IMR-90 (cell line): ENCODE data around the gene TNKS1BP1. TPM values are rescaled to one million over a fixed set of nuclear protein-coding genes. Genes with fewer than 3 reads are reported as not detected.

Source experiments
- ATAC-seq: fragments of 200-7000 bp; cut with Tn5 transposase; 2 replicates; pipeline ENCODE4 v1.9.1; 2020; ENCODE audit warnings: low read depth, mild to moderate bottlenecking, moderate library complexity
- BruUV-seq: library from RNA; stranded (reverse); fragments of 400-500 nt; replicated peaks from 2 replicates; lab custom pipeline; 2021; lab: Mats Ljungman, UMichigan
- CTCF ChIA-PET: fragments of 300-600 bp; formaldehyde crosslinking; extraction: SDS; loops from one replicate; lab custom pipeline; 2021; ENCODE audit warnings: antibody characterized with exemption; lab: Yijun Ruan, JAX
- POLR2A ChIA-PET: fragments of 300-600 bp; sonication (Branson Sonifier 250); formaldehyde crosslinking; loops from one replicate; lab custom pipeline; 2022; ENCODE audit warnings: antibody characterized with exemption; ENCODE audit not compliant: unreplicated experiment; lab: Charles Lee
- DNase-seq: peaks from one replicate; pipeline ENCODE4 v3.0.0; 2013
- H2AFZ ChIP-seq: replicated peaks from 2 replicates; pipeline ENCODE3; 2013; ENCODE audit warnings: low read length, mild to moderate bottlenecking; ENCODE audit not compliant: poor library complexity
- H2AK5ac ChIP-seq: 2 replicates; pipeline ENCODE4 v1.6.1; 2013; ENCODE audit warnings: low read depth, low read length, inconsistent platforms
- H2AK9ac ChIP-seq: replicated peaks from 2 replicates; pipeline ENCODE3; 2013; ENCODE audit warnings: mild to moderate bottlenecking, low read depth, low read length, moderate library complexity; ENCODE audit not compliant: poor library complexity
- H2BK120ac ChIP-seq: 2 replicates; pipeline ENCODE4 v1.6.1; 2013; ENCODE audit warnings: low read depth, low read length, inconsistent platforms
- H2BK15ac ChIP-seq: 3 replicates; pipeline ENCODE4 v1.6.1; 2013; ENCODE audit warnings: low read depth, low read length, inconsistent platforms
- H2BK20ac ChIP-seq: 2 replicates; pipeline ENCODE4 v1.6.1; 2013; ENCODE audit warnings: low read depth, mild to moderate bottlenecking, inconsistent platforms, low read length, moderate library complexity
- H2BK5ac ChIP-seq: 2 replicates; pipeline ENCODE4 v1.6.1; 2013; ENCODE audit warnings: mild to moderate bottlenecking, low read depth, low read length, inconsistent platforms; ENCODE audit not compliant: poor library complexity, severe bottlenecking
- H3K14ac ChIP-seq: replicated peaks from 2 replicates; pipeline ENCODE4 v1.6.1; 2013; ENCODE audit warnings: low read depth, low read length, inconsistent platforms
- H3K18ac ChIP-seq: 2 replicates; pipeline ENCODE4 v1.6.1; 2013; ENCODE audit warnings: low read depth, low read length, control low read depth
- H3K23ac ChIP-seq: 2 replicates; pipeline ENCODE4 v1.6.1; 2013; ENCODE audit warnings: low read depth, low read length, inconsistent platforms
- H3K27ac ChIP-seq: 2 replicates; pipeline ENCODE4 v1.5.1; 2013; ENCODE audit warnings: mild to moderate bottlenecking, control low read depth, low read length; ENCODE audit not compliant: insufficient read depth
- H3K27me3 ChIP-seq: 2 replicates; pipeline ENCODE4 v1.6.1; 2013; ENCODE audit warnings: low read length; ENCODE audit not compliant: control insufficient read depth, insufficient read depth
- H3K36me3 ChIP-seq: 2 replicates; pipeline ENCODE4 v1.6.1; 2013; ENCODE audit warnings: low read length, mixed read lengths; ENCODE audit not compliant: control insufficient read depth, insufficient read depth
- H3K4ac ChIP-seq: 2 replicates; pipeline ENCODE4 v1.6.1; 2013; ENCODE audit warnings: low read depth, low read length, inconsistent platforms
- H3K4me1 ChIP-seq: 2 replicates; pipeline ENCODE4 v1.6.1; 2013; ENCODE audit warnings: low read length, mixed read lengths; ENCODE audit not compliant: control insufficient read depth, insufficient read depth
- H3K4me2 ChIP-seq: 2 replicates; pipeline ENCODE4 v1.6.1; 2013; ENCODE audit warnings: low read depth, mild to moderate bottlenecking, control low read depth, low read length, moderate library complexity
- H3K4me3 ChIP-seq: 2 replicates; pipeline ENCODE4 v1.5.1; 2013; ENCODE audit warnings: low read depth, mild to moderate bottlenecking, control low read depth, low read length, moderate library complexity; ENCODE audit not compliant: insufficient read depth
- H3K56ac ChIP-seq: 2 replicates; pipeline ENCODE4 v1.6.1; 2013; ENCODE audit warnings: low read length, inconsistent platforms; ENCODE audit not compliant: insufficient read depth; ENCODE audit errors: extremely low read depth
- H3K79me1 ChIP-seq, 2 experiments: 2 replicates each; pipeline ENCODE4 v1.6.1; 2013; ENCODE audit warnings: low read length in 2 of 2, inconsistent platforms in 1 of 2, low read depth in 1 of 2
- H3K9ac ChIP-seq: 2 replicates; pipeline ENCODE4 v1.6.1; 2013; ENCODE audit warnings: low read depth, low read length, control low read depth
- H3K9me1 ChIP-seq: 2 replicates; pipeline ENCODE4 v1.6.1; 2013; ENCODE audit warnings: low read length, inconsistent platforms; ENCODE audit not compliant: insufficient read depth
- H3K9me3 ChIP-seq: 2 replicates; pipeline ENCODE4 v1.6.1; 2013; ENCODE audit warnings: low read length; ENCODE audit not compliant: control insufficient read depth, insufficient read depth
- H4K20me1 ChIP-seq: 2 replicates; pipeline ENCODE4 v1.6.1; 2013; ENCODE audit warnings: low read length, inconsistent platforms; ENCODE audit not compliant: insufficient read depth
- H4K5ac ChIP-seq: 2 replicates; pipeline ENCODE4 v1.6.1; 2013; ENCODE audit warnings: mild to moderate bottlenecking, low read depth, low read length, control low read depth
- H4K8ac ChIP-seq, 2 experiments: 2 replicates each; pipeline ENCODE4 v1.6.1; 2013; ENCODE audit warnings: low read depth in 2 of 2, low read length in 2 of 2, control low read depth in 1 of 2, inconsistent platforms in 1 of 2
- H4K91ac ChIP-seq: 2 replicates; pipeline ENCODE4 v1.6.1; 2013; ENCODE audit warnings: low read depth, low read length, inconsistent platforms; ENCODE audit not compliant: insufficient read depth
- BHLHE40 ChIP-seq: fragments of 150-350 bp; IDR thresholded peaks from 2 replicates; pipeline ENCODE4 v1.6.1; 2016; ENCODE audit warnings: mild to moderate bottlenecking, low read depth, low read length
- CEBPB ChIP-seq: IDR thresholded peaks from 2 replicates; pipeline ENCODE4 v1.6.1; 2012; ENCODE audit warnings: low read depth, low read length, improper control_type of control experiment
- CHD1 ChIP-seq: IDR thresholded peaks from 2 replicates; pipeline ENCODE4 v1.6.1; 2012; ENCODE audit warnings: low read depth, low read length, improper control_type of control experiment
- MAZ ChIP-seq: IDR thresholded peaks from 2 replicates; pipeline ENCODE4 v1.6.1; 2012; ENCODE audit warnings: low read depth, mild to moderate bottlenecking, low read length, improper control_type of control experiment, moderate library complexity, borderline replicate concordance
- MXI1 ChIP-seq: IDR thresholded peaks from 2 replicates; pipeline ENCODE4 v1.6.1; 2012; ENCODE audit warnings: low read depth, mild to moderate bottlenecking, low read length, moderate library complexity, borderline replicate concordance
- POLR2A ChIP-seq: IDR thresholded peaks from 2 replicates; pipeline ENCODE4 v1.6.1; 2012; ENCODE audit warnings: mild to moderate bottlenecking, low read depth, low read length
- RCOR1 ChIP-seq: IDR thresholded peaks from 2 replicates; pipeline ENCODE4 v1.6.1; 2012; ENCODE audit warnings: mild to moderate bottlenecking, low read length, improper control_type of control experiment; ENCODE audit not compliant: insufficient replicate concordance
- RFX5 ChIP-seq: IDR thresholded peaks from 2 replicates; pipeline ENCODE4 v1.8.0; 2012; ENCODE audit warnings: low read depth, mild to moderate bottlenecking, low read length, moderate library complexity
- WGBS, 2 experiments: methylation state at CpG; one replicate each; pipeline versions ENCODE4 v1.1.5 to v1.1.7; 2013; ENCODE audit warnings: missing lambda C conversion rate in 2 of 2; ENCODE audit not compliant: insufficient read length in 1 of 2; ENCODE audit errors: extremely low coverage in 2 of 2; 5-methylcytosine and 5-hydroxymethylcytosine counted together
- dilution Hi-C: fragments of 300-500 bp; cut with HindIII; formaldehyde crosslinking; loops from one replicate; pipeline ENCODE4 v1.14.3; 2018; ENCODE audit warnings: low sequenced_read_pairs; ENCODE audit not compliant: unreplicated experiment
- in situ Hi-C: fragments of 300-500 bp; cut with MboI; formaldehyde crosslinking; loops from 3 replicates; pipeline ENCODE4 v1.14.3; 2019; ENCODE audit warnings: low sequenced_read_pairs, inconsistent platforms, mixed read lengths
- intact Hi-C: fragments of 100-400 bp; cut with micrococcal nuclease; formaldehyde crosslinking; loops from 2 replicates; pipeline ENCODE4 v1.10.0; 2022
- polyA plus RNA-seq, 3 experiments: library from polyadenylated mRNA; depleted of rRNA; stranded (reverse); fragments of >200 nt; gene quantifications; 2 replicates each; pipeline ENCODE4 v1.2.3, GENCODE V29; 2012; ENCODE audit warnings: low replicate concordance in 1 of 3
- total RNA-seq: library from RNA; depleted of rRNA; stranded (reverse); fragments of >200 nt; gene quantifications from 2 replicates; pipeline ENCODE4 v1.2.3, GENCODE V29; 2012
- TF ChIP-seq, protein P1 (sequence below): conservative IDR thresholded peaks from 2 replicates; pipeline ENCODE4 v1.5.1; 2012; ENCODE audit warnings: mild to moderate bottlenecking, low read depth, low read length, improper control_type of control experiment
- TF ChIP-seq, protein P2 (sequence below): fragments of 150-350 bp; IDR thresholded peaks from 2 replicates; pipeline ENCODE4 v1.6.1; 2017; ENCODE audit warnings: mild to moderate bottlenecking, antibody characterized with exemption, low read length, low read depth

TNKS1BP1 gene
- total and polyA plus RNA-seq, 2 of the 4 experiments (the other 2 are of a cell fraction): 31.7 to 71.4 TPM

DNA sequence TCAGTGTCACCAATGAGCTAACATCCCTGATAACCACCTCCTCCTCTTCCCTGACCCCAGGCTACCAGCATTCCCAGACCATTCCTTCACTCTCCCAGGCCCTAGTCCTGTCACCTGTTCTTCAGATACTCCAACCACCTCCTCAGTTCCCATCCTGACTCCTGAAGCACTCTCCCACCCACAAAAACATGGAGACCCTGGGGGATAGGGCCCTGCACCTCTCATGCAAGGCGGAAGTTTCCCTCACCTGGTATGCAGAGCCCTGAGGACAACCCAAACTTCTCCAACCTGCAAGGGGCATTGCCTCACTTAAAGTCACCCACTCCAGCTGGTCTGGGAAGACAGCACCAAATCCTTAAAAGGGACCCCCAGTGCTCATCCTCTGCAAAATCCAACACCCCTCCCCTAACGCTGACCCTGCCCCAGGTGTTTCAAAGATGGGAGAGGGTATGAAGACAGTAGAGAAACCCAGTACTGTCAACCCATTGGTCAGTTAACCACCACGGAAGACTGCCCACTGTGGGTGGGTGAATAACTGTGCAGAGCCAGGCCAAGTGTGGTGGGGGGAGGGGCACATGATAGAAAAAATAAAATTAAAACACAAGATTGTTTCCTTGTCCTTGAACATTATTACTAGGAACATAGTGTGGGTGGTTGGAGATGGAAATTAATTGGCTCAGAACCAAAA, 1.4 kb downstream of the TNKS1BP1 start:
- peaks cover 42% of the 10 kb centered on the region for H3K36me3 ChIP-seq
- H3K4me3 ChIP-seq: peak overlapping the region; percentile 97
- H2AFZ ChIP-seq: peak overlapping the region; percentile 6
- peaks cover 41% of the 10 kb centered on the region for H4K20me1 ChIP-seq
- peak overlapping the region; percentile 99 for H3K9ac ChIP-seq
- peaks cover 24% of the 10 kb centered on the region for H3K9me1 ChIP-seq
- peak overlapping the region; percentile 92 for H2BK5ac ChIP-seq
- peak overlapping the region; percentile 99 for H3K27ac ChIP-seq
- peak overlapping the region; percentile 78 for H3K4me2 ChIP-seq
- peak overlapping the region; percentile 68 for H2BK120ac ChIP-seq
- peak overlapping the region; percentile 19; the same call in 1 of the 2 replicates for H4K5ac ChIP-seq
- peak overlapping the region; percentile 33 to 77; a peak in 2 of 4 replicates for H4K8ac ChIP-seq
- BruUV-seq: no TSS peak
- ATAC-seq: no peak
- H3K4ac ChIP-seq: peak overlapping the region; percentile 85
- no peaks in the 10 kb centered on the region for H3K9me3 ChIP-seq
- peak overlapping the region; percentile 6; the same call in 1 of the 2 replicates for H2BK20ac ChIP-seq
- H3K79me1 ChIP-seq: peaks cover 15 to 59% of the 10 kb centered on the region in 2 experiments
- ChIA-PET POLR2A (interaction anchor here (3.0 kb wide), 1 partner anchor 12 kb away, joined by 16 read pairs; no protein-coding TSS in a partner anchor), CTCF (no interaction called here)
- WGBS, 2 experiments: no CpG with 5 or more reads among the region's 3 CpGs
- peaks cover 23% of the 10 kb centered on the region for H3K4me1 ChIP-seq
- peak overlapping the region; percentile 97 for H2AK9ac ChIP-seq
- intact Hi-C loops: loop anchor here (2.0 kb wide), 2 partner anchors 75 to 483 kb away; no protein-coding TSS in a partner anchor
- TF ChIP-seq CHD1: no peak
- TF ChIP-seq MXI1: no peak
- TF ChIP-seq, protein P1, sequence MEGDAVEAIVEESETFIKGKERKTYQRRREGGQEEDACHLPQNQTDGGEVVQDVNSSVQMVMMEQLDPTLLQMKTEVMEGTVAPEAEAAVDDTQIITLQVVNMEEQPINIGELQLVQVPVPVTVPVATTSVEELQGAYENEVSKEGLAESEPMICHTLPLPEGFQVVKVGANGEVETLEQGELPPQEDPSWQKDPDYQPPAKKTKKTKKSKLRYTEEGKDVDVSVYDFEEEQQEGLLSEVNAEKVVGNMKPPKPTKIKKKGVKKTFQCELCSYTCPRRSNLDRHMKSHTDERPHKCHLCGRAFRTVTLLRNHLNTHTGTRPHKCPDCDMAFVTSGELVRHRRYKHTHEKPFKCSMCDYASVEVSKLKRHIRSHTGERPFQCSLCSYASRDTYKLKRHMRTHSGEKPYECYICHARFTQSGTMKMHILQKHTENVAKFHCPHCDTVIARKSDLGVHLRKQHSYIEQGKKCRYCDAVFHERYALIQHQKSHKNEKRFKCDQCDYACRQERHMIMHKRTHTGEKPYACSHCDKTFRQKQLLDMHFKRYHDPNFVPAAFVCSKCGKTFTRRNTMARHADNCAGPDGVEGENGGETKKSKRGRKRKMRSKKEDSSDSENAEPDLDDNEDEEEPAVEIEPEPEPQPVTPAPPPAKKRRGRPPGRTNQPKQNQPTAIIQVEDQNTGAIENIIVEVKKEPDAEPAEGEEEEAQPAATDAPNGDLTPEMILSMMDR: no peak
- no peak for TF ChIP-seq BHLHE40
- no peak for TF ChIP-seq POLR2A
- TF ChIP-seq, protein P2, sequence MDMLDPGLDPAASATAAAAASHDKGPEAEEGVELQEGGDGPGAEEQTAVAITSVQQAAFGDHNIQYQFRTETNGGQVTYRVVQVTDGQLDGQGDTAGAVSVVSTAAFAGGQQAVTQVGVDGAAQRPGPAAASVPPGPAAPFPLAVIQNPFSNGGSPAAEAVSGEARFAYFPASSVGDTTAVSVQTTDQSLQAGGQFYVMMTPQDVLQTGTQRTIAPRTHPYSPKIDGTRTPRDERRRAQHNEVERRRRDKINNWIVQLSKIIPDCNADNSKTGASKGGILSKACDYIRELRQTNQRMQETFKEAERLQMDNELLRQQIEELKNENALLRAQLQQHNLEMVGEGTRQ: no peak
- TF ChIP-seq CEBPB: no peak
- no peak for TF ChIP-seq RFX5
- TF ChIP-seq MAZ: no peak
- no peak for TF ChIP-seq RCOR1
- H2BK15ac ChIP-seq: peak overlapping the region; percentile 63; the same call in 2 of the 3 replicates
- in situ Hi-C loops: no loop called here
- peak overlapping the region; percentile 86; the same call in 1 of the 2 replicates for H3K18ac ChIP-seq
- dilution Hi-C loops: no loop called here
- peak; percentile 40 for DNase-seq
- no peaks in the 10 kb centered on the region for H3K27me3 ChIP-seq
- peak overlapping the region; percentile 79 for H3K14ac ChIP-seq
- peak overlapping the region; percentile 78 for H2AK5ac ChIP-seq
- H3K56ac ChIP-seq: peak overlapping the region; percentile 74; the same call in 1 of the 2 replicates
- H3K23ac ChIP-seq: peak overlapping the region; percentile 83
- H4K91ac ChIP-seq: peak overlapping the region; percentile 62
